GM21390 (cell line): ENCODE results near the gene MCM3AP.
"Not testable (repeated sequence)": the region's sequence is repeated elsewhere in the genome, so short reads cannot be mapped to it uniquely, and the experiment has no call there.

Experiments
- ATAC-seq: cut with Tn5 transposase; IDR thresholded peaks from one replicate; pipeline ENCODE4 v1.9.1; 2021; ENCODE audit not compliant: unreplicated experiment

The MCM3AP gene

GRCh38 chr21:46311568-46311967 lies 26.2 kb upstream of the MCM3AP start:
- ATAC-seq, result no peak

GRCh38 chr21:46310260-46310659 lies 24.8 kb upstream of the MCM3AP start:
- not testable (repeated sequence) for ATAC-seq

- ATAC-seq, result no peak
Observed at GRCh38 chr21:46308431-46308830, 23.0 kb upstream of the MCM3AP start.

- no peak for ATAC-seq
Observed at GRCh38 chr21:46307625-46308024, 22.2 kb upstream of the MCM3AP start.

GRCh38 chr21:46304955-46305354 lies 19.5 kb upstream of the MCM3AP start:
- ATAC-seq, result no peak

GRCh38 chr21:46304437-46304836 lies 19.0 kb upstream of the MCM3AP start:
- no peak for ATAC-seq

- ATAC-seq, result no peak
Observed at GRCh38 chr21:46301759-46302158, 16.3 kb upstream of the MCM3AP start.

- no peak for ATAC-seq
Observed at GRCh38 chr21:46299167-46299566, 13.8 kb upstream of the MCM3AP start.

GRCh38 chr21:46297338-46298271 lies 12.2 kb upstream of the MCM3AP start:
- ATAC-seq, result no peak

GRCh38 chr21:46295996-46296752 lies 10.8 kb upstream of the MCM3AP start:
- peak; percentile 78 for ATAC-seq

- ATAC-seq, result no peak
Observed at GRCh38 chr21:46295177-46295770, 9.9 kb upstream of the MCM3AP start.

- no peak for ATAC-seq
Observed at GRCh38 chr21:46294647-46295176, 9.3 kb upstream of the MCM3AP start.

- no peak for ATAC-seq
Observed at GRCh38 chr21:46291561-46291960, 6.2 kb upstream of the MCM3AP start.

GRCh38 chr21:46289655-46290179 lies 4.3 kb upstream of the MCM3AP start:
- no peak for ATAC-seq

- ATAC-seq, result no peak
Observed at GRCh38 chr21:46287541-46287940, 2.1 kb upstream of the MCM3AP start.

- no peak for ATAC-seq
Observed at GRCh38 chr21:46286648-46287002, 1.2 kb upstream of the MCM3AP start.

- peak; percentile 84 for ATAC-seq
Observed at GRCh38 chr21:46285761-46286647, 593 bp upstream of the MCM3AP start, which contains the start of gene YBEY. TSS of gene YBEY (plus strand) at chr21:46286342. CDS start at chr21:46286914, 572 bp downstream.

- no peak for ATAC-seq
Observed at GRCh38 chr21:46284733-46285132, 678 bp downstream of the MCM3AP start.

GRCh38 chr21:46284077-46284644 lies 1.2 kb downstream of the MCM3AP start:
- no peak for ATAC-seq
